NCI-H82 treated with DMSO at 0.1 percent for 48 hours (cell line): ENCODE data around the gene JADE1.

Experiments used
- DNase-seq: peaks from one replicate; lab custom pipeline; 2025; ENCODE audit not compliant: unreplicated experiment; lab: John Stamatoyannopoulos, UW

JADE1 gene

DNA sequence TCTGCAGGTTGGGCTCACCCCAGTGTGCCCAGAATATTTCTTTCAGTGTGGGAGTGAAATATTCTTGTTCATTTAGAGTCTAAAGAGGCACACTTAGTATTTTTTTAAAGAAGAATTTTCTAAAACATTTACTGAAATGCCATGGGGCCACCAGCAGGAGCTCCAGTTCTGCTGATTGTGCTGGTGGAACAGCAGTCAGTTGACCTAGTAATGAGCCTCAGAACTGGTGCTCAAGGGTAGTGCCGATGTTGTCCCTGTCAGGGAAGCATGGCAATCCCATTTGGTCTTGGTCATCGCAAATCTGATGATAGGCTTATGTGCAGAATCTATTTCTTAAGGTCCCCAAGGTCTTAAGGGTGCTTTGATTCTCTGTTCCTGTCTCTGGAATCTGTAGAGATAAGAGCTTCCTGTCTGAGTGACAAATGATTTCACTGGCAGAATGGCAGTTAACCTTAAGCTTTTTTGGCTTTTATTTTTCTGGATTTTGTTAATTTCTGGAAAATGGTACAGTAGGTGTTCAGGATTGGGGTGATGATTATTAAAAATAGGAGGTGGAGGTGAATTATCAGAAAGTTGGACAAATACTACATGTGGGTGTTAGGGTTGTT lies 31.3 kb downstream of the JADE1 start:
- no peak for DNase-seq

DNA sequence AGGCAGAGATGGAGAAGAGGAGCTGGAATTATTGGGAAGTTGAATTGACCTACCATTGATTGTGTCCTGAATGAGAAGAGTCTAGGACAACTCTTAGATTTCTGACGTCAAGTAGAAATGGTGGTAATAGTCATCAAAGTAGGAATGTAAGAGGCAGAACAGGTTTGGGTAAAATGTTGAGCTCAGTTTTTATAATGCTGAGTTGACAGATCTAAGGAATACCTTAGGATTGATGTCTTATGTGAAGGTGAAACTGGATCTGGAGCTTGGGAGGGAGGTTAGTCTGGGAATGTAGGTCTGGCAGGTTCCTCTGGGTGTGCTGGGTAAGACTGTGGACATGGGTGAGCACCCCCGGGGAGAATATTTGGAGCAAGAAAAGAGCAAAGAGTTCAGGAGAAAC lies 31.9 kb downstream of the JADE1 start:
- no peak for DNase-seq

DNA sequence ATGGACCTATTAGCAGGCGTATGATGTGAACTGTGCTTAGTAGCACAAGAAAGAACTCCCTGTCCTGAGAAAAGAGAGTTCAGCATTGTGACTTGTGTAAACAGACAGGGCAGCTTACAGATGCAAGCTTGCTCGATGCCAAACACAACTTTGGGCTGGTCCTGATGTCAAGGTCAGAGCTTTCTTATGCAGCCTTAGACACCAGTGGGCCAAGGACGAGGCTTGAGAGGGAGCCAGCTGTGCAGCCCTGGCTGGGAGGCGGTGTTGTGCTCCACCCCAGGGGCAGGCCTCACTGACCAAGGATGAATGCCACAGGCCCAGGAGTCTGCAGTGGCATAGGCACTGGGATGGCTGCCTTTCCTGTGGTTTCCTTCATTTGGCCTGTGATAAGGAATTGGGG lies 35.4 kb downstream of the JADE1 start:
- no peak for DNase-seq

DNA sequence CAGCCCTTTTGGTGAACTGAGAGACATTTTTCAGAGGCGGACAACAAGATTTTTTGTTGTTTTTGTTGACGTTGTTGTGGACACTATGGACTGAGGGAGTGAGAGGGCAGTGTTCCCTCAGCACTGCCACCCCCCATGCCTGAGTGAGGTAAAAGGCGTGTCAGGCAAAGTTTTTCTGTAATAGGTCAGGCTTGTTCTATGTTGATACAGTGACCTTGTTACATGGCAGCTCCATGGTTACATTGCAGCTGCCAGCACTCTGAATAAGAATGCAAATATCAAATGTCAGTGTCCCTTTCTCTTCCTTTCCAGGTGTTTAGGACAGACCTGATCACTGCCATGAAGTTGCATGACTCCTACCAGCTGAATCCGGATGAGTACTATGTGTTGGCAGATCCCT lies 36.6 kb downstream of the JADE1 start:
- no peak for DNase-seq

DNA sequence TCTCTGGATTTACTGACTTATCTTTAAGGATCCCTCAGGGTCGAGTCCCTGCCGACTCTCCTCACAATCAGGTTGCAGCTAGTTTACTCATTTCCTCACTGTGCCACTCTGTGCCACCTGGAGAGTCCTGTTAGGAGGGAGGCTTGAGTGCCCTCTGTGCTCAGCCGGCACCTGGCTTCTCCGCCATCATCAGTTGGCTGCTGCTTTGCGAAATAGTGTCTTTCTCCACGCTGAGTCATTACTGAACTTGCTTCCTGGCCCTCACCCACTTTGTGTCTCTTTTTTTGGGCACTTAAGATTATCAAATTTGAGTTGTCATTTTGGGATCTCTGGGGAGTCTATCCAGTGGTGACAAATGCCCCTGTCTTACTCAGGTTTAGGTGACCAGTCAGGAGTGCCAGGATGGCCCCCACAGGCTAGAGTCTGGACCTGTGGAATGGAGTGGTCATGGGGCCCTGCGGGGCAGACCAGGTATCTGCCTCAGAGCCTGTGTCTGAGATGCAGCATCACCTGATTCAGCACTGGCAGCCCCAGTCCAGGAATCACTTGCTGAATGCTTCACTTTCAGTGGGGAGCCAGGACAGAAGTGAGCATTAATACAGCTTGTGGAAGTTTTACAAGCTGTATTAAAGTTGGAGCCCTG lies 37.7 kb downstream of the JADE1 start:
- DNase-seq = no peak

DNA sequence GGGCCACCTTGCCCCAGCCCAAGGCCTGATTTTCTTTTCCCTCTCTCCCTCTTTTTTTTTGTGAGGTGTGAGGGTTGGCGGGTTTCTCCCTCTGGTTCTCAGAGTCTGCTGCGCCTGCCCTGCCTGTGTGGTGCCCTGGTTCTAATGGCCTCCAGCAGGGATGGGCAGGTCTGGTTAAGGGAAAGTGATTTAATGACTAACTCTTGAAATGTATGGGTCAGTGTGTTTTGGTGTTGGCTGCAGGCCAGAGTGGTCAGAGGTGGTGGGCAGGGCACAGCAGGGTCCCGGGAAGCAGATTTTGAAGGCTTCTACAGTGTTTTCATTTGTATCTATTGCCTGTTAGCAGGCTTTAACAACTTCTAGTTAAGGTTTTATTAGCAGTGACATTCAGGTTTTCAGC lies 39.0 kb downstream of the JADE1 start:
- DNase-seq = no peak

DNA sequence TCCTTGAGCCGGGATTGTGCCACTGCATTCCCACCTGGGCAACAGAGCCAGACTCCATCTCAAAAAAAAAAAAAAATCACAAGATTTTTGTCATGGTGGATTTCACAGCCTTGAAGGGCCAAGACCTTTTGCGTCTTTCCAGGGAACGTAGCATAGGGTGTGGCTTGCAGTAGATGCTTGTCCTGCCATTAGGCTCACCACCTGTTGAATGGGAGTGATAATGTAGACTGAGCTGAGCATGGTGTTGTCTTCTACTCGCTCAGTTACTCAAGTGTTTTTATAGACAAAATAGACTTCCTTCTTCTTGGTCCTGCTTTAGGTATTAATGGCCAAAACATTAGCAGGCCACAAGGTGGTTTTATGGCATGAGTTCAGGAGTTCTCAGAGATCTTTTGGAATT lies 40.8 kb downstream of the JADE1 start:
- no peak for DNase-seq

- no peak for DNase-seq
These were observed 44.2 kb downstream of the JADE1 start for GRCh38 chr4:128853741-128854140.

DNA sequence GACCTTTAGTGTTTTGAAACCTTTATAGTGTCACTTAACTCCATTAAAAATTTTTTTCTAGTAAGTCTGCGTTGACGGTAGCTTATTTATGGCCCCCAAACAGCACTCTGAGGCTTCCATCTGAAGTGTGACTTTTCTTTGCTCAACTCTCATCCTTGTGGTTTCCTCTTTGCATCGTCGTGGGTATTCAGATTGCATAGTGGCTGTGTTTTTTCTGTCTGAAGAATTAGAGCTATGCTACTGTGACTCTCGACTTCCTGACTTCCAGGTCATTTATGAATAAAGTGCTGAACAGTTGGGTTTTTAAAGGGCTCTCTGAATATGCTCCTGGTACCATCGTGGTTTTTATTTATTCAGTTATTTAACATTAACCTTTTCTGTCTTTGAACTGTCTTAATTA lies 44.9 kb downstream of the JADE1 start:
- DNase-seq = no peak

- no peak for DNase-seq
These were observed 46.1 kb downstream of the JADE1 start for GRCh38 chr4:128855621-128856020.

DNA sequence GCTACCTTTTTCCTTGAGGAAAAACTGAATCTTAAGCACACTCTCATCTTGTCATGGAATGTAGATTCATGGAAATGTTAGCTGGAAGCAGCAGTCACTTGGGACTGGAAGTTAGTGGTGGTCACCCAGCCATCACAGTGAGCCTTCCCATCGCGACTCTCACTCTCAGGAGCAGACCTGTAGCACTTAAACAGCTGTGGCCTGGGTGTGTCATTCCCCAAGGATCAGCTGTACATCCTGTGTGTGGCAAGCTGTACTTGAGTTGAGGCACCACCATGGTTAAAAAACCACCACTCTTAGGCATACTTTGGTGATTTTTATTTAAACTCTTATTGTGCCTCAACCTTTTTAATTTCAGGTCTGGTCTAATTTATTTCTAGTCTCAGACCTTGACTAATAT lies 46.7 kb downstream of the JADE1 start:
- DNase-seq = no peak

- no peak for DNase-seq
These were observed 49.6 kb downstream of the JADE1 start for GRCh38 chr4:128858879-128859671.

DNA sequence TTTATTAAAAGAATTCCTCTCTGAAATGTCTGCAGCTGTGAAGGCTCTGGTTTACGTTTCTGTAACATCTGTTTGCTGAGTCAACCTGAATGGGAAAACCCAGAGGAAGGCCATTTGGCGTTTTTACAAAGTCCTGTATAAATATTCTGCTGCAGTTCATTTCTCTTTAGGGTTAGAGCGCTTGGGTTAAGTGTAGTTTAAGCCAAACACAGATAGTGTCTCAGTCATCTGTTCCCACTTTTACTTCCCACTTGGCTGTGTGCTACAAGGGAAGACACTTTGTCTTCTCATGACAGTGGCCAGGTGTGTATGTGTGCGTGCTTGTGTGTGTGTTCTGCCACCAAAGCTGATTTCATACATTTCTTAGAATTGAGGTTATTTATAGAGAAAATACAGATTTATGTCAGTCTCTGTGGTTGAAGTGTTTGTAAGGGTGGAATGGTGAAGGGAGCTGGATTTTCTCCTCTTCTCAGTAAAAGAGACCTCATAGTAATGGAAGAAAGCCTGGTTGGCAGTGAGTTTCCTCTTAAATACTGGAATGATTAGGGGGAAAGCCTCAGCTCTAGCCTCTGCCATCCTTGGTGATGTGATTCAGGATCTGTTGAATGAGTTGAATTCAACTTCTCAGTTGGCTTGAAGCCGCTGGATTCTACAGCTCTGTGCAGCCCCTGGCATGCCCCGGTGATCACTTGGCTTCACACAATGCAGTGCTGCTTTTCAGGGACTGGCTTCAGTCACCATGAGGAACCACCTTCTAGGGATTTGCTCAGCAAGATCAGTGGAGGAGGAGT lies 50.6 kb downstream of the JADE1 start:
- no peak for DNase-seq

GRCh38 chr4:128861856-128862518 lies 52.5 kb downstream of the JADE1 start:
- no peak for DNase-seq

- DNase-seq = no peak
These were observed 53.3 kb downstream of the JADE1 start for GRCh38 chr4:128862608-128863311.

DNA sequence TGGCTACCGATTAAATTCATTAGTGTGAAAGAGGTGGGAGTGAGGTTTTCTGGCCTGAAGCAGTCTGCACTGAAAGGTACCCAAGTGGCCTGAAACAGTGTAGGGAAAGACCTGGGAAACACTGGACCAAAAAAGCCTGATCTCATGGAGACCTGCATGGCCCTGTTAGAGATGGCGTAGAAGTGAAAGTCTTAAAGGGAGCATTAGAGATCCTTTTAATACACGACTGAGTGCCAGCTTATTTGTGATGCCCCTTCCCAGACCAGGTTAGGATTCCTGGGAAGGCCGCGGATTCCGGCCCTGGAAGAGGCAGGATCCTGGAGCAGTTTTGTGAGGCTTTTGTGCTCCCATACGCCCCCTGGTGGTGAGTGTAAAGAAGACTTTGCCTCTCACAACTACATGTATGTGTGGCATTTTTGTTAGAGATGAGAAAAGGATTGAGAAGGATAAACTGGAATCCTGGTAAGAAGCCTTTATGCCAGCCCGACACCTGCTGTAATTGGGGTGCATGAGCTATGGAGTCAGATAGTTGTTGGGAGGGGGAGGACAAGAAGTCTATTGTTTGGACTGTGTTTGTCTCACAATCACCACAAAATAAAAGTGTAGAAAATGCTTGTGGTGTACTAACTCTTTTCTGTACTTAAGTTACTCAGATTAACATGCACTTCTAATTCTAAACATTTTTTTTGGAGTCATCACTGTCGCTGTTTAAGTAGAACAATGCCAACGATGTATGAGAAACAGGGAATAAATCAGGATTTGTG lies 54.0 kb downstream of the JADE1 start:
- DNase-seq = no peak

- no peak for DNase-seq
These were observed 55.6 kb downstream of the JADE1 start for GRCh38 chr4:128865132-128865531.

GRCh38 chr4:128866269-128866668 lies 56.8 kb downstream of the JADE1 start:
- no peak for DNase-seq

DNA sequence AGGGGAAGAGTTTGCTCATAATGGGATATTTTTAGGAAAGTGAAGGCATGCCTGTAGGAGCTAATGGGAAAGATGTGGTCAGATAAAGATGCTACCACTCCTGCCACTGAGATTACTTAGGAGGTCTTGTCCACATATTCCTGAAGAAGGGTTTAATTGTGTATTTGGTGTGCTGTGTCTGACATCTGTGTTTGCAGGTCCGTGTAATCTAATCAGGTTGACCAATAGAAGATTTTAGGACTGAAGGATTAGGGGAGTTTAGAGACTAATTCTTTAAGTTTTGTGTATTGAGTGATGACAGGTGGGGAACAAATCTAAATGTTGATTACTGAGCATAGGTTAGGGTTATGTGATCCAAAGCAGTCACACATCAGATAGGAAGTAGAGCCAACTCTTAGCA lies 57.2 kb downstream of the JADE1 start:
- no peak for DNase-seq

- no peak for DNase-seq
These were observed 59.3 kb downstream of the JADE1 start for GRCh38 chr4:128868758-128869157.
